NCI-H748 (cell line): ENCODE data around the gene PLA2G6.
A peak's percentile ranks its signal among the peaks of the same experiment; 100 is the strongest.
"Not testable (repeated sequence)": the region's sequence is repeated elsewhere in the genome, so short reads cannot be mapped to it uniquely, and the experiment has no call there.

Experiments
- DNase-seq: peaks from one replicate; lab custom pipeline; 2025; ENCODE audit not compliant: unreplicated experiment; lab: John Stamatoyannopoulos, UW

PLA2G6 gene

DNA sequence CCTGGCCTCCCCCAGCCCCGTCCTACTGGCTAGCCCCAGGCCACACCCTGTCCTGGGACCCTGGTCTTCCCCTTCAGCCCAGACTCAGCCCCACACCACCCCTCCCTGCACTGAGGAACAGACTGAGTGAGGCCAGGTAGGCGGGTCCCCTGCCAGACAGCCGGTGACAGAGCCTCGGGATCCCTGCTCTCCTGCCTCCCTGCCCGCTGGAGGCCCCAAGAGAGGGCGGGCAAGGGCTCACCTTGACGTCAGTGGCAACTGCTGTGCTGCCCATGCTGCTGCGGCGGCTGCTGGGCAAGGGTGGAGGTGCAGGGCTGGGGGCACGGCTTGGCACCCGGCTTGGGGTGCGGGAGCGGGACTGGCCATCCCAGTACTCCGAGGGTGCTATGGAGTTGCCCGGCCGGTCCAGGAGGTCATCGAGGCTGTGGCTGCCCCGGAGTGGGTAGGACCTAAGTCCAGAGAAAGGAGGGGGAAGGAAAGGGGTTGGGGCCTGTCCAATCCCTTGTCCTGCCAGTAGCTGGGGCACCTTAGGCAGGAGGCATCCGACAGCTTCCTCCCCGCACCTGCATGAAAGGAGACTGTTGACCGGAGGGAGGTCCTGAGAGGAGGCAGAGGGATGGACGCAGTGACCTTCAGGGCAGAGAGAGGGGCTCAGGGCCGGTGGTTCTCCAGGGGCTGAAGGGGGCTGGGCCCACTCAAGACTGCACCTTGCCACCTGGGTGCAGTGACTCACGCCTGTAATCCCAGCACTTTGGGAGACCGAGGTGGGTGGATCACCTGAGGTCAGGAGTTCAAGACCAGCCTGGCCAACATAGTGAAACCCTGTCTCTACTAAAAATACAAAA, 95.4 kb downstream of the PLA2G6 start:
- DNase-seq = no peak

DNA sequence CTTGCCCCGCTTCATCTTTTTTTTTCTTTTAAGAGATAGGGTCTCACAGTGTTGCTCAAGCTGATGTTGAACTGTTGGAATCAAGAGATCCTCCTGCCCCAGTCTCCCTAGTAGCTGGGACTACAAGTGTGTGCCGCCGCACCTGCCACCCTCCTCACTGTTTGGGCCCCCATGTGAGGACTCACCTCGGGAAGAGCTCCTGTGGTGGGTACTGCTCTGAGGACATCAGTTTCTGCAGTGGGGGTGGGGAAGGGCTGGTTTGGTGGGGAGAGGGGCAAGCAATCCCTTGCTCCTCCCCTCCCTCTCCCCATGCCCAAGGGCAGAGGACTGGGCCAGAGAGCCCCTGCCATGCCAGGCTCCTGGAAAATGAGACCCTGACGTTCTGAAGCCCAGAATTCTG, 96.1 kb downstream of the PLA2G6 start:
- DNase-seq = no peak

DNA sequence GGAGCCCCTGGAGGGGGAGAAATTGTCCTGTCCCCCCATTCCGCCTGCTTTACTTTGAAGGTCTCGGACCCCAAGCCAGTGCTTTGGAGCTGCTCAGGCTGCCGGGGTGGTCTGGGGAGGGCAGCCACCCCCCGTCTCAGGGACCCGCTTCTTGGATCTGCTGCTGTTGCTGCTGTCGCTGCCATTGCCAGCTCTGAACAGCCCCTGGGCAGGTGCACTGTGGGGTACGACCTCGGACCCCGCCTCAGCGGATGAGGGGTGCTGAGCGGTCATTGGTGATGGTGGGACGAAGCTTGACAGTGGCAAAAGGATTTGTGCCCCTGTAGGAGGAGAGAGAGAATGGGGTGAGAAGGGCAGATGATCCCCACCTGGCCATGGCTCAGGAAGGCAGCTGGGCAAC, 96.6 kb downstream of the PLA2G6 start:
- DNase-seq = no peak

DNA sequence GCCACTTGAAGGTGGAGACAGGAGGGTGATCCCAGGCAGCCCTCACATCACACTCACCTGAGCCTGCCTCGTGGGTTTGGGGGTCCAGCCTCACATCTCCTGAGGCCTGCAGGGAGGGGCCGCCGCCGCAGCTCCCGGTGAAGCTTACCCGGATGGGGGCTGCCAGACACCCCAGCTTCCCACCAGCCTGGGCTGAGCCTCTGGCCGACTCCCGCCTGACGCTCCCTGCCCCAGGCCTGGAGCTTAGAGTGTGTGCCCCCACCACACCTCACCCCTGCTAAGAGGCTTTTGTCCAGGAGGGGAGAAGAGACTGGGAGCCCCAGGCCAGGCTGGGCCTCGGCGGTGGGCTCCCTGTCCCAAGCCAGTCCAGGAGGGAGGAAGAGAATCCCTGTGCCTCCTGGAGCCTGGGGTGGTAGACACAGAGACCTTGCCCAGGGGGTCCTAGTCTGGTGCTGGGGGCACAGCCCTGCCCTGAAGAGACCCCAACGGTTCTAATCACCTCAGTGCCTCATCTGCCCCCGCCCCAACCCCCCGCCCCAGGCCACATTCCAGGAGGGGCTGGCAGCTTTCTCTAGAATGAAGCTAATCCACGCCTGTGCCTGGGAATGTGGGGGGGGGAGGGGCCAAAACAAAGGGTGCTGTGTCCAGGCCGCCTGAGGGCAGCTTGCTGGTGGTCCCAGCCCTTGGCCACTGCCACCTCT, 97.5 kb downstream of the PLA2G6 start, which contains the start of gene SLC16A8:
SLC16A8 (minus strand) TSS at position 254 of the 701 bp plus-strand sequence. CDS start 1,311 bp downstream, outside the sequence.
- no peak for DNase-seq

DNA sequence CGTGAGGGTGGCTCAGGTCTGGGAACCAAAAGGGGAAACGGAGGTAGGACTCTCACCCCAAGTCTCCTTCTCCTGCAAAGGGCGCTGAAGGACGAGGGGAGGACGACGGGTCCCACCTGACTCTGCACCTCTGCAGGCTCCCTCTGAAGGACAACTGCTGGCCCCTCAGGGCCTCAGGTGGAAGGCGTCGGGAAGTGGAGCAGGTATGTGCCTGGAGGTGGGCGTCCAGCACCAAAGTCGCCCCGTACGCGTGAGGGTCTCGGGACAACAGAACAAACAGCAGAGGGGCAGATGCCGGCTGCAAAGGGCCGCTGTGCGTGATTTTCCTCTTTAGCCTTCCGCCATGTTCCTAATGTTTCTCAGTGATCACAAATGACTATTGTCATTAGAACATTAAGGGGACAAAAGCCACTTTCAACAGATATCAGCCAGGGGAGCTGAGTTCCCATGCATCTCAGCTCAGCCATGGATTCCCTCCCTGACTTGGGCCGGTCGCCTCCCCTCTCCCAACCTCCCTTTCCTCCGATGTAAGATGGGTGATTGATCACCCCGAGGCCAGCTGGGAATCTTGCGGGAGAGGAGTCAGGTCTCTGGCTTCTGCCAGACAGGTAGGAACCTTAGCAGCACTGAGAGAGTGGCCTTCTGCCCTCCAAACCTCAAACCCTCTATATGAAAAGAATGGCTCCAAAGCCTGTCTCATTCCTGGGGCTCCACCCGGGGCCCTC, 98.5 kb downstream of the PLA2G6 start:
- no peak for DNase-seq

DNA sequence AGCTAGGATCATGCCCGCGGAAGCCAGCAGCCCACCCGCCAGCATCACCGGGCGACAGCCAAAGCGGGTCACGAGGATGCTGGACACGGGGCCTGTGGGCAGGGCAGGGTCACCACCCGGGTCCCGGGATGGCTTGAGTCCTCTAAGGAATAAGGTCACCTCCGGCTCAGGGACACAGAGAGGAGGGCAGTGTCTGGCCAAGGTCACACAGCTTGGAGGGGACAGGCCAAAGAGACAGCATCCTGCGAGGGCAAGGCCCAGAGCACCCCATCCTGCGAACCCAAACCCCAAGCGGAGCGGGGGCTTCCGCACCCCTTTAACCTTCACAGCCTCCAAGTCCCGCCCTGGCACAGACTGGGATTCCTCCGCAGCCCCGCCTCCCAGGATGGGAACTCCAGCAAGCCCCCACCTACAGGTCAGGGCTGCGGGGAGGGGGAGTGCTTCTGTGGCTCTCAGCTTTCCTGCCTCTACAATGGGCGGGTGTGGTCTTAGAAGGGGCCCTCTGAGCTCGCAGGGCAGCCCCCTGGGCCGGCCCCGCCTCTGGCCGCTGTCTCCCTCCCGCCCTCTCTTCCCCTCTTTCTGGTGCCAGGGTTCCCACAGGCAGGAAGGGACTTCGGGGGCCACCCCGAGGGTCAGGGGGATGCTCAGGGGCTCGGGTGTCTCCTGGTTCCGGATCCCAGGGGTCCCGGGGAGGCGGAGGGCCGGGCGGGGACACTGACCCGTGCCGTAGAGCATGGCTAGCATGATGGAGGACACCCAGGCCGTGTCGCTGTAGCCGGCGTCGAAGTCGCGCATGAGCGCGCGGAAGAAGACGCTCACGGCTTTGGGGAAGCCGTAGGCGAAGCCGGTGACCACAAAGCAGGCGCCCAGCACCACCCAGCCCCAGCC, 99.4 kb downstream of the PLA2G6 start:
- DNase-seq = peak; percentile 5

DNA sequence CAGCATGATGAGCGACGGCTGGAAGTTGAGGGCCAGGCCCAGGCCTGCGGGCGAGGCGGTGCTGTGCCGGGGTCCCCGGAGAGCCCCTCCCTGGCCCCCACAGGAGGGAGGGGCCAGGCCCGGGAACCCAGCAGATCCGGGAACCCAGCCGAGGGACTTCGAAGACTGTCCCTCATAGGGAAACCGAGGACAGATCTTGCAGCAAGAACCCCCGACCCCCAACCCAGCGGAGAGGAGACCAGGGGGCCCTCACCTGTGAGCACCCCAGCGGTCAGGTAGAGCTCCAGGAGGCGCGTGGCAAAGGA, 100.0 kb downstream of the PLA2G6 start:
- no peak for DNase-seq

DNA sequence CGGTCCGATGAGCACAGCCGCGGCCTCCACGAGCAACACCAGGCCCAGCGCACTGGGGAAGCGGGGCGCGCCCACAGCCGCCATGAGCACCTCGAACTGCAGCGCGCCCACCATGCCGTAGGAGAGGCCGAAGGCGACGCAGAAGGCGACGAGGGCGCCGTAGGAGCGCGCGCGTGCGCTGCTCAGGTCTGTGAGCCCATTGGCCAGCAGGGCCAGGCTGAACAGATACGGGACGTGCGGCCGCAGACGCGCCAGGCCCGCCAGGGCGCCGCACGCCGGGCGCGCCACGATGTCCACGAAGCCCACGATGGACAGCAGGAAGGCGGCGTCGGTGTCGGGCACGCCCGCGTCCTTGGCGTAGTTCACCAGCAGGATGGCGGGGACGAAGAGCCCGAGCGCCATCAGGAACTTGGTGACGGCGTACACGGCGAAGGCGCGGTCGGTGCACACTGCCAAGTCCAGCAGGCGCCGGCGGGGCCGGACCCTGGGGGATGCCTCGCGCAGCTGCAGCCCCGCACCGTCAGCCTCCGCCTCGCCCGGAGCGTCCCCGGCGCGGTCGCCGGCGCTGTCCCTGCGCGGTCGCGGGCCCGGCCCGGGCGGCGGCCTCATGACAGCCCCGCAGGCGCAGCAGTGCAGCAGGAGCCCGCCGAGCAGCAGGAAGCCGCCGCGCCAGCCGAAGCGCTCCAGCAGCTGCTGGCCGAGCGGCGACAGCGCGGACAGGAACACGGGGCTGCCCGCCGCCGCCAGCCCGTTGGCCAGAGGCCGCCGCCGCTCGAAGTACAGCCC, 100.6 kb downstream of the PLA2G6 start:
- DNase-seq = peak; percentile 64

DNA sequence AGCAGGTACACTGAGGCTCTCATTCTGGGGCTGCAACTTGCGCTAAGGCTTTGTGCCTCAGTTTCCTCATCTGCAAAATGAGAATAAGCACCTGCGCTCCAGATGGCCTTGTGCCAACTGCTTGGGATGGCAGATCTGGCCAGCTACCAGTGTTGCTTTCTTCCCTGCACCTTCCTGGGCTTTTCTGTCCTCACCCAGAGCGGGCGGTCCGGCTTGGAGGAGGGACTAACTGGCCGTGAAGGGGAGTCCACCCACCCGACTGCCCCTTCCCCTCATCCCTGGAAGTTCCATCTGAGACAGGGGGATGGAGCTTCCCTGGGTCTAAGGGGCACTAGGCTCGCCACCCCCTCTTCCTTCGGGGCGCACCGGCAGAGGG, 101.2 kb downstream of the PLA2G6 start:
- no peak for DNase-seq

DNA sequence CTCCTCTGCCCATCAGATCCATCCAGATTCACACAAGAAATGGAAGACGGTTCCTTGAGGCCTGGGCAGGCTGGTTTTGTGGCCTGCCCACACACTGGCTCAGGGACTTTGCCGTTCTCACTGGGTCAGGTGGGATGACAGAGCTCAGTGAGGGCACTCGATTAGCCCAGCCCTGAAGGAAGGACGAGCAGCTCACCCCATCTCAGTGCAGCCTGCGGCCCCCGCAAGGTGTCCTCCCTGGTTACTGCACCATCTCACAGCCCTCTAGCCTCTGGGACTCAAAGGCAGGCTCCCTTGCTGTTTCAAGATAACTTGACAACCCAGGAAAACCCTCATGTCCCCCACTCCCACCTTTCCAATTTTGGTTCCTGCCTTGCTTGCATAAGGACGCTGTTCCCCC, 101.8 kb downstream of the PLA2G6 start:
- DNase-seq = no peak

DNA sequence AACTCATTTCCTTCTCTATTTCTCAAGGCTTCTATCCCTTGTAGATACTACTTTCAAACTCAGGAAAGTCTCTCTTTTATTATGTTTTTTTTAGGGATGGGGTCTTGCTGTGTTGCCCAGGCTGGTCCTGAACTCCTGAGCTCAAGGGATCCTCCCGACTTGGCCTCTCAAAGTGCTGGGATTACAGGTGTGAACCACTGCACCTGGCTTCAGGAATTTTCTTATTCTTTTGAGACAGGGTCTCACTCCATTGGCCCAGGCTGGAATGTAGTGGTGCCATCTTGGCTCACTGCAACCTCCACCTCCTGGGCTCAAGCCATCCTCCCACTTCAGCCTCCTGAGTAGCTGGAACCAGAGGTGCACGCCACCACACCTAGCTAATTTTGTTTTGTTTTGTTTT, 102.4 kb downstream of the PLA2G6 start:
- DNase-seq = not testable (repeated sequence)

DNA sequence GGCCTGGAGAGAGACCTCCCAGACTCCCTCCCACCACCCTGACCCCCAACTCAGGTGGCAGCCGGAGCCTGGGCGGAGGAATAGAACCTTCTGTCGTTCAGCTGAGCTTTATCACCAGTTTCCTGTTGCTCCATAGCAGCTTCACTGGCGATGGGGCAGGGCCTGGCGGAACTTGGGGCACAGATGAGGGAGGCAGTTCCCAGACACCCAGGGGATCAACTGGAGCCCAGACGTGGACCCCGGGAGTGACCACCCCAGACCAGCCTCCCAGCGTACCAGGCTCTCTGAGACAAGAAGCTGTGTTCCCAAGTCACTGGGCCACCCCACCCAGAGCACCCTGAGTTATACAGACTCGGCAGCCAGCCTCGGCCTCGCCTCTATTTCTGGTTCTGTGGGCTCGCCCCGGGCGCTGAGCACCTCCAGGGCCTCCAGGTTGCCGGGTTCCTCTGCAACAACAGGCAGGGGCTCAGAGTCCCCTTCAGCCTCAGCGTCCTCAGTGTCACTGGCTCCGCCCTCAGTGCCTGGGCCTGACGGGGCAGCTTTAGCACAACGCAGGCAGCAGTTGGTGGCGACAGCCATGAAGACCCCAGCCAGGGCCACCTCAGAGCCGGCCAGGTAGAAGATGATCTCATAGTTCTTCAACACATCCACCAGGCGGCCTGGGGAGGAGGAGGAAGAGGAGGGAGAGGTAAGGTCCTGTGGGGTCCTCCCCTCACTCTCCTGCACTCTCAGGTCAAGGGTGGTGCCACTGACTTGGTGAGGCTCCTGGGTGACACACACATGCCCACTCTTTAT, 103.4 kb downstream of the PLA2G6 start:
- no peak for DNase-seq

DNA sequence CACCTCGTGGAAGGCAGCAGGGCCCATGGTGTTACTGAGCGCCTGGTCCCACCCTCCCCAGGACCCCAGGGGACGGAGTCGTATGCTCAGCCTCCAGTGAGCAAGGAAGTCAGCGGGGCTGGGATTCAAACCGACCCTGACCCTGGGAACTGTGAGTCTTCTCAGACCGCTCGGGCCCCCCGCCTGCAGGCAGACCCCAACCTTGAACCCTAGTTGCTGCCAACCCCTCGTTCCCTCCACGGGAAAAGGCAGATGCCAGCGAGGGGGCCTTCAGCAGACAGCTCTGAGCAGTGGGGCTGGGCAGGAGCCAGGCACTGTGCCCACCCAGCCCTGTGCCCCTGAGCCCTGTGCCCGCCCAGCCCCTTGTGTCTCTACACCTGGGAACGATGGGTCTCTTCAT, 104.0 kb downstream of the PLA2G6 start:
- DNase-seq = no peak

DNA sequence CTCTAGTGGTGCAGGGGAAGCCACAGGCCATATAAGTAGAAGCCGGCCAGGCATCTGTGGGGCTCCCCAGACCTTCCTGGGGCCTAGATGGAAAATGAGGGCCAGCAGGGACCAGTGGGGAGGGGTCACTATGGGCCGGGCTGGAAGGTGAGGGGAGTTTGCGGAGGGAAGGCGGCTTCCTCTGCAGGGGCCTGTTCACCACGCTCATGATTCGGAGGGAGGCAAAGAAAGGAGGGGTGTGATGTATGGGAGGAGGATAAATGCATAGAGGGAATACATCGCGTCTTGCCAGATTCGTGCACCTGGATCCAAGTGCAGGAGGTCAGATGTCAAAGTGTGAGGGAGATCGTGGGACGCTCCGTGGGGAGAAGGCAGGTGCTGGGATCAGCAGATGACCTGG, 104.5 kb downstream of the PLA2G6 start:
- DNase-seq = no peak

DNA sequence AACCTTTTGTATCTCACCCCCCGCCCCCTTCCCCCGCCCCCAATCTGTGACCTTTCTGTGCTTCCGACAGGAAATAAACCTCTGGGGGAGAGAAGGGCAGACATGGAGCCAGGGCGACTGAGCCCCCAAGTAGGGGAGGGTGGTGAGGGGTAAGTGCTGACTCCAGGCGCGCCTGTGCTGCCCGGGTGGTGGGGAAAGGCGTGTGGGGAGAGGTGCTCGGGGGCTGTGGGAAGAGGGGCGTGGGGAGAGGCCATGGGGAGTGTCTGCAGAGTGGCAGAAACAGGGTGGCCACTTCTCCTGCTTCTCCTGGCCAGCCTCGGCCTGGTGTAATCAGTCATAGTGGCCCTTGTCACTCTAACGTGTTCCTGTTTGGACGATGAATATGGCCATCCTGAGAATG, 105.7 kb downstream of the PLA2G6 start:
- DNase-seq = no peak

DNA sequence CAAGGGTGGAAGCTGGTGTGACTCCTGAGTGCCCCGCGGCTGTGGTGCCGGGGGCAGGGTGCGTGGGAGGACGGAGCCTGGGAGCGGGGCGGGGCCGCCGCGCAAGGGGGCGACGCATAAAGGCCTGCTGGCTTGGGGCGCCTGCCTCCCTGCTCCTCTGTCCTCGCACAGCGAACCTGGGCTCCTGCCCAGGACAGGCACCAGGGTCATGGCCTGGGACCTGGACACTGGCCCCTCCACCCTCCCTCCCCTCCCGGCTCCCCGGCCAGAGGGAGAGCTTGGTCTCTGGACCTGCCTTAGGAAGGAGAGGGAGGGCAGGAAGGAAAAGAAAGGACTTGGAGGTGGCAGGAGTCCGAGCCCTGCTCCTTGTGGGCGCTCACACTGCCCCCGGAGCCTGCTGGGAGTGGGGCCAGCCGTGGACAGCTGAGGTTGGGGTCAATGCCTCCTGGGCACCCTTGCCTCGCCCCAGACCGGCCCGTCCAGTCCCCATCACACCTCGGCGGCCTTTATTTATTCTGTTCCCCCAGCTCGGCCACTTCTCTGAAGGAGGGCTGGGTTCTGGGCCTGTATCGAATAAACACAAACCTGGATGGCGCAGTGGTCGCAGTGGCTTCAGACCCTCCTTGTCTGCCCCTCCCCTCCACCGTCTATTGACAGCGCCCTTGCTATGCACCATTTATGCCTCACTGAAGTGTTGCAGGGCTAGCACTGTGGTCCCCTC, 106.4 kb downstream of the PLA2G6 start:
- DNase-seq = no peak

DNA sequence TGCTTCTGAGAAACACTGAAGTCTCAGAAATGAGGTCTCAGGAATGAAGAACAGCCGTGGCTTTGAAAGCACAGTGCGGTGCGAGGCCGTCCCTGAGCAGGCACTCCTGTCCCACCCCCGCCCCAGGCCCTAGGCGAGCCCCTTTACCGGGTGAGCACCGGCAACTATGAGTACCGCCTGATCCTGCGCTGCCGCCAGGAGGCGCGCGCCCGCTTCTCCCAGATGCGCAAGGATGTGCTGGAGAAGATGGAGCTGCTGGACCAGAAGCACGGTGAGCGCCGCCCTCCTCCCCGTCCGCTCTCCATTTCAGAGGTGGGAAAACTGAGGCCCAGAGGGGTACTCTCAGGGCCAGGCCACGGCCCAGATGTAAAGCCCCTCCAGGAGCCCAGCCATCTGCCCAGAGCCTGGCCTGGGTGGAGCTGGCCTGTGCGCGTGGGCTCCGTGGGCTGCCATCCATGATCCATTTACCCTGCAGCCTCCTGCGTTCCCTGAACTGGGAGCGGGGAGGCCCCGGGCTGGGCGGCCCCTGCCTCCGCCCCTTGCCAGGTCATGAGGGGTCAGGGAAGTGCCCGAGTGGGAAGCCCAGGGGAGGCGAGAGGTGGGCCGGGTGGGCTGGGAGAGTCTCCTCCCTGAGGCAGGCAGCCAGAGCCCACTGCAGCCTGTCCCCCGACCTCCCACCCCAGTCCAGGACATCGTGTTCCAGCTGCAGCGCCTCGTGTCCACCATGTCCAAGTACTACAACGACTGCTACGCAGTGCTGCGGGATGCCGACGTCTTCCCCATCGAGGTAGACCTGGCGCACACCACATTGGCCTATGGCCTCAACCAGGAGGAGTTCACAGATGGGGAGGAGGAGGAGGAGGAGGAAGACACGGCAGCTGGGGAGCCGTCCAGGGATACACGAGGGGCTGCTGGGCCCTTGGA, 107.2 kb downstream of the PLA2G6 start:
- no peak for DNase-seq
